NCI-H1417 (cell line): ENCODE data around the gene PDLIM3.
A peak's percentile ranks its signal among the peaks of the same experiment; 100 is the strongest.
"Not testable (repeated sequence)": the region's sequence is repeated elsewhere in the genome, so short reads cannot be mapped to it uniquely, and the experiment has no call there.

Experiments
- DNase-seq, 3 experiments: peaks; one replicate each; lab custom pipeline; 2025; lab: John Stamatoyannopoulos, UW

The PDLIM3 gene, protein sequence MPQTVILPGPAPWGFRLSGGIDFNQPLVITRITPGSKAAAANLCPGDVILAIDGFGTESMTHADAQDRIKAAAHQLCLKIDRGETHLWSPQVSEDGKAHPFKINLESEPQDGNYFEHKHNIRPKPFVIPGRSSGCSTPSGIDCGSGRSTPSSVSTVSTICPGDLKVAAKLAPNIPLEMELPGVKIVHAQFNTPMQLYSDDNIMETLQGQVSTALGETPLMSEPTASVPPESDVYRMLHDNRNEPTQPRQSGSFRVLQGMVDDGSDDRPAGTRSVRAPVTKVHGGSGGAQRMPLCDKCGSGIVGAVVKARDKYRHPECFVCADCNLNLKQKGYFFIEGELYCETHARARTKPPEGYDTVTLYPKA

DNA sequence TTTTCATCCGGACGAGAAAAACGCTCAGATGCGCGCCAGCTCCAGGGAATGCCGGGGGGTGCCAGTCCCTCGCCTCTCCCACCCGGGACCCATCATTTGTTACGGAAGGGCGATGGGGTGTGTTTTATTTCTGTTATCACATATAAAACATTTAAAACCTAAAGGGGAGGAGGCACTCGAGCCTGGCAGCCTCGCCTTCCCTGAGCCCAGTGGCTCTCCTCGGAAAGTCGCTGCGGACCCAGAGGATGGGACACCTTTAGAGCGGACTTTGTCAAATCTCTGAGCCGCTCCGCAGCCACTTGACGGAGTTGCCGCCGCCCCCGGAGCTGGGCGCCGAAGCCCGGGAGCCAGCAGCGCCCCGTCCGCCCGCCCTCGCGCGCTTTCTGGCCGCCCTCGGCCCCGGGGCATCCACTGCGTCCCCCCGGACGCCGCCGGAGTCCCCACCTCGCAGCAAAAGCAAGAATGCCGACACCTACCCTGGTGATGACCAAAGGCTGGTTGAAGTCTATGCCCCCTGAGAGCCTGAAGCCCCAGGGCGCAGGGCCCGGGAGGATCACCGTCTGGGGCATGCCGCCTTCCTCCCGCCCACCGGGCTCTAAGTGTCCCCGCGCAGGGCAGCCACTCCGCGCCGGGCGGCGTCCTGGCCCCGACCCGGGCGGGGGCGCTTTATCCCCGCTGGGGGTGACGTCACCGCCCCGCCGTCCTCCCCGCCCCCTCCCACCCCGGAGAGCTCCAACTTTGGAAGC lies at the start of gene PDLIM3:
Gene PDLIM3, minus strand, starts transcription at position 642 of the 746 bp plus-strand sequence. Its CDS starts 73 bp downstream, at position 569.
- DNase-seq, result peak in 1 of 3 experiments; percentile 63

DNA sequence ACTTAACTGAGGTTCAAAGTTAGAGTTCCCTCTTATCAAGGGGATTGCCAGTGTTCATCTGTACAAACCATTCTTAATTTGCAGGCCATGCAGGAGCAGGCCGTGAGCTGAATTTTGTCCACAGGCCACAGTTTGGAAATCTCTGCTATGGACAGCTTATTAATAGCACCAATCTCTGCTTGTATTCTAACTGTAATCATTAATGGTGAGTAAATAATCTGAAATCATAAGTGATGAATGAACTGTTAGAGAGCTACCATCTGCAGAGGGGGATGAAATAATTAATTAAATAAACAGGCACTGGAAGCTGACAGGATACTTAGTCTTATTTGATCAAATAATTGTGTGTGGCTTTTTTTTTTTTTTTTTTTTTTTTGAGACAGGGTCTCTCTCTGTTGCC lies 48.5 kb upstream of the PDLIM3 start:
- DNase-seq, result peak in 1 of 3 experiments; percentile 23

DNA sequence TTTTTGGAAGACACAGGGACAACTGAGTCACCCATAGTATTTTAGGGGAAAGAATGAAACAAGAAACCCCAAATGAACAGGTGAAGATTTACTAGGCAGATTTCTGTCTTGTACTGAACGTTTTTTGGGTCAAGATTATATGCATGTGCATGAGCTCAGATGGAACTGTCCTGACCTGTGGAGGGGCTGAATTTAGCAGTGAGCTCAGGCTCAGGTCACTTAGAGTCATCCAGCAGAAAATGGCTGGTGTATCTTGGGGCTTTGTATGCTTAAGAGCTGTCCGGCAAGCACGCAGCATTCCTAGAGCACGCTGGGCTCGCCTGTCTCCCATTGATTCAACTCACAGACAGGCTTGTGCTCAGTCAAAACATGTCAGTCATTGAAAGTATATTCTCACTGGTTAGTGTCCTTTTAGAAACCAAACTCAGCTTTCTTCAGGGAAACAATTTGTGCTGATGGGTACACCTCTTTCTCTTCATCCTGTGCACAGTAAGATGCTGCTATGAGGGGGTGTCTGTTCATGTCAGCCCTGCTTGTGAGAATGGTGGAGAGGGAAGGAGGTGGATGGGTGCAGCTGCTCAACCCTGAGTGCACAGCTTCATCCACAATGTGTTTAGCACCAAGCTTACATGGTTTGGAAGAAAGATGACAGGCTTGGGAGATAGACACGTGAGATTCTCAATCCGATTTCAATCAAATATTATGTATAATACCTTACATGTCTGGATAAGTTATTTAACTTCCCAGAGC lies 47.5 kb upstream of the PDLIM3 start:
- DNase-seq, result no peak

DNA sequence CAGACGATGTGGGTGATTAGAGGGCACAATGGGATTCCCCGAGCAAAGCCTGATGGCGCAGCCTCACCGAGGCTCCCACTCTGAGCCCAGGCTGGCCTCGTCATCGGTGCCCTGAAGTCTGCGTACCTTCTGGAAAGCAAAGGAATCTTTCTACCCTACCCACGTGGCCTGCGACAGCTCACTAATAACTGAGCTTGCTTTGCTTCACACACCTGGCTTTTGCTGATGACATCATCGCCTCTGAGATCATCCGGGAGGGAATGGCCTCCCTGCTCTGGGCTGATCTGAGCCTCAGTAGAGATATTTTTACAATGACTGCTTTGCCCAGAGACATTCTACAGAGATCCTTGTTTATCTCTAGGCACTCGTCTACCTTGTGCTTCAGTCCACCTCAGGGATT lies 45.4 kb upstream of the PDLIM3 start:
- no peak for DNase-seq

DNA sequence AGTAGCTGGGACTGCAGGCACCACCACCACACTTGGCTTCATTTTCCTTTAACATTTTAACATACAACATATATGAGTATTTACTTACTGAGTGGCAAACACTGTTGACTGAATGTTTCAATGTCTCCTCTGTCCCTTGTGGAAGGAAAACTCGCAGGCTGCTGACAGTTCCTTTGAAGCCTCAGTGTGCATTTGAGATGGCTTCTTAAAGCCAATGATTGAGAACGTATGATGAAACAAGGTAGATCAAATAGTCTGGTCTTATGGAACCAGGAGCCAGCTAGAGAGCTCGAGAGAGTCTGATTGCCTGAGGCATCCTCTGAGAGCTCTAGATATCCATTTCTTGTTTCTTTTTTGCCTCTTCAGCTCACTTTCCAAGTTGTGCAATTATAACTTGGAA lies 43.0 kb upstream of the PDLIM3 start:
- DNase-seq, result no peak

DNA sequence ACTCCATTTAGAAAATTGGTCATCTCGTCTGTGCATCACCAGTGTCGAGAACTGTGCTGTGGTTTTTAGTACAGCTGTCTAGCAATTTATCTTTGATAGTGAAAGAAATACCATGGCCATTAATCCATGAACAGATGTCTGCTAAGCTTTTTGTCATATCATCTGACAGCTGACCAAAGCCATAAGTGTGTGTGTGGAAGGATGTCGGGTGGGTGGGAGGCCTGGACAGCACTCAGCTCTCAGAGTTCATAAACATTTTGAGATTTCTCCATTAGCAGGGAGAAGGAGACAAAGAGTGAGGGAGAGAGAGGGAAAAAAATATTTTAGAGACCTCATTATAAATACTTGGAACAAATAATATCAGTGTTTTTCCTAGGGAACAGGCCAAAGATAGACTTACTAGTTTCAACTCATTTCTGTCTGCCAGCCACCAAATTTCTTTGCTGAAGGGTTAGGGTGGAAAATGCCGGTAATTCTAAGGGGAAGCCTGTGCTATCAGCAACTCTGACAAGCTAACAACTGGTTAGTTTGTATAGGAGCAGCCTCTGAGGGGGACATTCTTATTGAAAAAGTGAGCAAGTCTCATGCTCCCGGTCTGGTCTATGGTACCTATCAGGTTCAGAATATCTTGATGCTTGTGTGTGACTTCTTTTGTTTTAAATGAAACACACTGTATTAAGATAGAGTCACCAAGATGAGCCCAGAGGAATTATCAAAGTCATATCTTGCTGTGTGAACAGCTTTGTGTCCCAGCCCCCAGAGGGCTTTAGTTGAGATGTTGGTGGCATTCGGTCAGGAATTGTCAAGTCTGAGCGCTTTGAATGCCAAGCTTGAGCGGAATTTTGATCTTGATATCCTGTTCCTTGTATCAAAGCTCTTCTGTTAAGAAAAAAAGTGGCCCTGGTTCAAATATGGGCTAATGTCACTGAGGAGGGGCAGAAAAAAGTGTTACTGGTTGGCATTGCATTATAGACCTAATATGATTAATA lies 41.9 kb upstream of the PDLIM3 start:
- no peak for DNase-seq

DNA sequence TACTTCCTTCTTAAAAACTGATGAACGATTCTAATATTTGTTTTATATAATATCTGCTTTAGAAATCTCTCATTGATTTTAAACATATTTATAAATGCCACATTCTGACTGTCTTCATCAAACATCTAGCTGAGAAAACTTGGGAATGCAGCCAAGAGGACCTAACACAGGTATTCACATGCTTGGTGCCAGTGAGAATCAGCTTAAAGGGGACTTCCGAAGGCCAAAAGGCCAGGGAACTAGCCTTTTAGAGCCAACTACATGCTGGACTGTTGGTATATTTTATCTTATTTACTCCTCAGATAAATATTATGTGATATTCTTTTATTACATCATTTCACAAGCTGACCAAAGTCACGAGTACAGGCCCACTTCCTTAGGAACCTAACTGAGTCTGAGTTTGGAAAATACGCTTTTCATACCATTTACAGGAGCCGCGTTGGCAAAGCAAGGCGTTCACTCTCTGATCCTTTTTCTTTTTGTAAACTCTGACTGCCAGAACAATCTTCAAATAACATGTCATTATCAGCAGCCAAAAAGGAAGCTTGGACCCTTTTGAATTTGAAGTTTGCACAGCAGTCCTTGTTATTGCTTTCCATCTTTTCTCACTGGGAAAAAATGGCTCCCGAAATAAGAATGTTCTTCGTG lies 41.1 kb upstream of the PDLIM3 start:
- no peak for DNase-seq

DNA sequence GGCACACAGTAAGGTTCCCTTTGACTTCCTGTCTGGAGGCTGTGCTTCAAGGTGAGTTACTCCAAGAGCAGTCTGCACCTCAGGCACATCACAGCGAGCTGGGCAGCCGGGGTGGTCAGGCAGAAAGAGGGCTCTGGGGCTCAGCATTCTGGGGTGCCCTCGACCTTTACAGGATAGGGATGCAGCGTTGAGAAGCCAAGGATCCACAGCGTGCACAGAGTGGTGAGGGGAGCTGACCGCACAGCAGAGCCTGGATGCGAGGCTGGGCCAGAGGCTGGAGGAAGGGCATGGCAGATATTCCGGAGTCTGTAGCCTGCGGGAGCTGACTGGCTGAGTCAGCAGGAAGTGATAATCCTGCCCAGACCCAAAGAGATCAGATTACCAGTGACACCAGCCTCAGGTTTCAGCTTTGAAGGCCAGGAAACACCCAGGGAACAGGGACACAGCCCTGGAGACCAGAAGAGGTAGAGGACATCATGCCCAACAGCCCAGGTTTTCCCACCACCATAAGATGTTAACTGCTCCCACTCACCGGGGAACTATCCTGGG lies 38.4 kb upstream of the PDLIM3 start:
- peak in 1 of 3 experiments; percentile 9 for DNase-seq

DNA sequence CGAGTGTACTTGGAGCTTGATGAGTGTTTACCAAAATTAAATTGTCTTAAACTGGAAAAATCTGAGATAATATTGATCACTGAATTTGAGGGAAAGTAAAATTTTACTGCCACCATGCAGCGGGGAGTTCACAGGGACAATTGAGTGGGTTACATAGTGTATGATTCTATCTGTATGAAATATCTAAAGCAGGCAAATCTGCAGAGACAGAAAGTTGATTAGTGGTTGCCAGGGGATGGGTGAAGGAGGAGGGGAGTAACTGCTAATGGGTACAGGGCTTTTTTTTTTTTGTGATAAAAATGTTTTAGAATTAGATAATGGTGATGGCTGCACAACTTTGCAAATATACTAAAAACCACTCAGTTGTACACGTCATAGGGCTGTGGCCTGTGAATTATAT lies 35.4 kb upstream of the PDLIM3 start:
- no peak for DNase-seq

DNA sequence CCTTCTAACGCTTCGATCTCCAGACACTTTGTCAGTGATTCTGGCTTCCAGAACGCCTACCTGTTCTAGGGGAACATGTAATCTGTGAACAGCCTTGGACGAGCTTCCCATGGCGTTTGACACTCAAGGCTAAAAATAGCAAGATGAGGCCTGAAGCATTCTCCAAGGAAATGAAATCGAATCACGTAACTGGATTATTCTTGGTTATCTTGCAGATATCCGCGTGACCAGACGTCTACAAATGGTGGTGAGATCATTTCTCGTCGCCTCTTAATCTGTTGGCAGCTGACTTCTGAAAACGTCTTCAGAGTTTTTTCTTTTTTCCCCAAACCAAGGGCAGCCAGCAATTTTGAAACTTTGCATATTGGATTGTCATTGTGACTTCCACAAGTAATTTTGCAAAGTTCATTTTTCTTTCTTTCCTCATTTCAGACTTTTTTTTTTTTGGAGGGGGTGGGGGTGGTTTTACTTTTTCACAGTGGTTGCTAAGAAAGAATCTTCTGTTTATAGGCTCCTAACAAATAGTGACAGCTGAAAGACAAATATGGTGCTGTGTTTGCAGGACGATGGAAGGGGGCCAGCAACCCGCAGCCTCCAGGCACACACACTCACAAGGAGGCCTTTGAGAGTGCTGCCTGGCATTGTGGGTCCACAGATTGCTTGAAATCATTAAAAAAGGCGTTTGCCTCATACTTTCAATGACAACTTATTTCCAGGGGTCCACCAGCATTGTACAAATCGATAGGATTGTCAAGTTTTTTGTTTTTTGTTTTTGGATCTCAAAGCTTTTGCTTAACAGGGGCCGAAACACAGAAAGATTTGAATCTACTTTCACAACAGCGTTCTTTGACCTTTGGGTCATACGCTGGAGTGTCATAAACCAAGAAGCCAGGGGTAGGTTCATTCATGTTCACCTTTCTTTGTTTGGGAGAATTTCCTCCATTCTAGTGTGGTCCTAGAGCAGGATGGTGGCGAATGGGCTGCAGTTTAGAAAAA lies 32.4 kb upstream of the PDLIM3 start:
- DNase-seq, result no peak

DNA sequence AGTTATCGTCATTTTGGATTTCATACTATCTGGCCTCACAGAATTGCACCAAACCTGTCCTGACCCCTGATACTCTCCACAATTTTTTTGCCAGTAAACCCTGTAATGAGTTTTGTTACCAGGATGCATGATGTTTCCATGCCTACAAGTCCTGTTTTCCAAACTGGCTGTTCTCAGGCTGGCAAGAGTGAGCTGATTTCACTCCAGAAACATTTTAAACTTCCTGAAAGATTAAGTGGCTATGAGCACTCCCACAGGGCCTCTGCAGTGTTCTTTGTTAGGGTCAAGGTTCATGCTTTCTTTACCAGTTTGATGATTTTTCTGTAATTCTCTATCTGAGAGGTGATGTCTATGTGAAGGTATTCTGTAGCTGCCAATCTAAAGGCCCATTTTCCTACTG lies 31.7 kb upstream of the PDLIM3 start:
- no peak for DNase-seq

DNA sequence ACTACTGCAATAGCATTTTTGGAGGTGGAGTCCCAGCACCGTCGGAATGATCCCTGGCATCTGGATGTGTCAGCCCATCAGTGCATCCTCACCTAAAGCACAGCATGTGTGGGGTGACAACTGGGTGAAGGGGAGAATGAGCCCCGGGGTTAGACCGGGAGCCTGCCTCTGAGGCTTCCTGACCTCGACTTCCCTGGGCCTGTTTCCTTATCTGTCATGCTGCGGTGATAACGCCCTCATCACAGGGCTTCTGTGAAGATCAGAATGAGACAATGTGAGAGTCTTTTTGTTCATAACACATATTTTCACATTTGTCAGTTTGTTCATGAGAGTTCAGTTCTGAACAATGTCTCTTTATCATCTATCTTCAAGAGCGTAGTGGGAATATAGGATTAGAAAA lies 31.1 kb upstream of the PDLIM3 start:
- no peak for DNase-seq

DNA sequence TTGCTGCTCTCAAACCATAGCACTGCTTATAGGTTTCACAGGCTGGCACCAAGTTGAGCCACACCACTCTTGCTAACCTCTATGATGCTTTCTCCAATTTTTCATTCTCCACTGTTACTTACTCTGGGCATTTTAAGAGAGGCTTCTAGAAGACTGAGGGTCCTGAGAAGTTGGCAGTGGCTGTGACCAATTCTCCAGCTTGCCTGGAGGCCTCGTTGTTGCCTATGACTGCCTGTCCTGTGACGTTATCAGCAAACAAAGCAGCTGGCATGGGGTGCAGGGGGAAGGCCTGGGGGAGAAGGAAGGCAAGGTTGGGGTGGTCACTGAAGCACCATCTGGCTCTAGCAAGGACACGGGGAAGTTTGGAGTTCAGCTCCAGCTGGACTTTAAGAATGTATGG lies 30.4 kb upstream of the PDLIM3 start:
- no peak for DNase-seq

DNA sequence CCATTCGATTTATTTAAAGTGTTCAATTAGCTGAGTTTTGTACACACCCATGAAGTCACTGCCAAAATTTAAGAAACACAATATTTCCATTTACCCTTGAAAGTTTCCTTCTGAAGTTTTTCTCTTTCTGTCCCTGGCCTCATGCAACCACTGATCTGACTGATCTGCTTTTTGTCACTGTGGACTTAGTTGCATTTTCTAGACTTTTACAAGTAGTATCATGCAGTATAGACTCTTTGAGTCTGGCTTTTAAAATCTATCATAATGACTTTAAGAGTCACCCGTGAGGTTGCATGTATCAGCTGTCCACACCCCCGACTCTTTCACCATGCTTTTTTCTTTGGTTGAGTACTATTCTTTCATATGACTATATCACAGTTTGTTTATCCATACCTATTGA lies 29.0 kb upstream of the PDLIM3 start:
- no peak for DNase-seq

DNA sequence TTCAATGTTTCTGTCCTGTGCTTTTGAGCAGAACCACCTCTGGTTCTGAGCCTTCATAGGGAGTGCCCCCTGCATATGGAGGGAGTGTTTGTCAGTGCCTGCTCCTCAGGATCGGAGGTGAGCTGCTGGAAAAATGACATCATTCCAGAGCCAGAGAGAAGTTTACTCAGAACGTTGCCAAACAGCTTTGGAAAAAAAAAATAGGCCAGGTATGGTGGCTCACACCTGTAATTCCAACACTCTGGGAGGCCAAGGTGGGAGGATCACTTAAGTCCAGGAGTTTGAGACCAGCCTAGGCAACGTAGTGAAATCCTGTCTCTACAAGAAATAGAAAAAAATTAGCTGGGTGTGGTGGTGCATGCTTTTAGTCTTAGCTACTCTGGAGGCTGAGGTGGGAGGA lies 27.2 kb upstream of the PDLIM3 start:
- DNase-seq, result no peak

DNA sequence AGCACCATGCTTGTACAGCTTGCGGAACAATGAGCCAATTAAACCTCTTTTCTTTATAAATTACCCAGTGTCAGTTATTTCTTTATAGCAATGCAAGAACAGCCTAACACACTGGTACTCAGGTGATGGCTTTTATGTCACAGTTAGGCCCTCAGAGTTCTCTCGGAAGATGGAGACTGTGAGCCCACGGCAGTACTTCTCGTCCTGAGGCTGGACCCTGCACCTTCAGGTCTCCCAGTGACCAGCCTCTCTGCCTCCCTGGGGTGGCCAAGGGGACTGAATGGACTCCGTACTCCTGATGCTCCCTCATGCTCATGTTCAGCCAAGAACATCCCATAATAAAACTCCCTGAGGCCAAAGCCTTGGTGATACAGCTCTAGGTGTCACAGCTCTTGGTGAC lies 25.0 kb upstream of the PDLIM3 start:
- no peak for DNase-seq

DNA sequence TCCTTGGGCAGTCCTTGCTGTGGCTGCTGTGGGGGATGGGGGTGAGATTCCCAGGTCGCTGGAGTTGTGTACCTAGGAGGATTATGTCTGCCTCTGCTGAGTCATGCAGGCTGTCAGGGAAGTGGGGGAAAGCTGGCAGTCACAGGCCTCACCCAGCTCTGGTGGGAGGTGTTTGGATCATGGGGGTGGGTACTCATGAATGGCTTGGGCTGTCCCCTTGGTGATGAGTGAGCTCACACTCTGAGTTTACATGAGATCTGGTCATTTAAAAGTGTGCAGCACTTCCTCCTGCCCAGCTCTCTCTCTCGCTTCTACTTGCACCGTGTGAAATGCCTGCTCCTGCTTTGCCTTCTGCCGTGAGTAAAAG lies 24.6 kb upstream of the PDLIM3 start:
- no peak for DNase-seq

DNA sequence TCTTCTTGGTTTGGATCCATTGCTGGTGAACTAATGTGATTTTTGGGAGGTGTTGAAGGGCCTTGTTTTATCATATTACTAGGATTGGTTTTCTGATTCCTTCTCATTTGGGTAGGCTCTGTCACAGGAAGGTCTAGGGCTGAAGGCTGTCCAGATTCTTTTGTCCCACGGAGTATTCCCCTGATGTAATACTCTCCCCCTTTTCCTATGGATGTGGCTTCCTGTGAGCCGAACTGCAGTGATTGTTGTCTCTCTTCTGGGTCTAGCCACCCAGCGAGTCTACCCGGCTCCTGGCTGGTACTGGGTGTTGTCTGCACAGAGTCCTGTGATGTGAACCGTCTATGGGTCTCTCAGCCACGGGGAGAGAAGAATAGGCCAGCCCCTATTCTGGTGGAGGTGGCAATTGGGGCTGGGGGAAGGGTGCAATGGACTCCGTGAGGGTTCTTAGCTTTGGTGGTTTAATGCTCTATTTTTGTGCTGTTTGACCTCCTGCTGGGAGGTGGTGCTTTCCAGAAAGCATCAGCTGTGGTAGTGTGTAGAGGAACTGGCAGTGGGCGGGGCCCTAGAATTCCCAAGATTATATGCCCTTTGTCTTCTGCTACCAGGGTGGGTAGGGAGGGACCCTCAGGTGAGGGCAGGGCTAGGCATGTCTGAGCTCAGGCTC lies 24.1 kb upstream of the PDLIM3 start:
- not testable (repeated sequence) for DNase-seq
